Activated gamma-delta T cell (primary cell): ENCODE data around the gene YEATS2.
"Not testable (repeated sequence)": the region's sequence is repeated elsewhere in the genome, so short reads cannot be mapped to it uniquely, and the experiment has no call there.

Source experiments
- DNase-seq: peaks from one replicate; lab custom pipeline; 2025; lab: John Stamatoyannopoulos, UW
- total RNA-seq, 2 donors: gene quantifications; one replicate each; lab custom pipeline; 2026; lab: John Stamatoyannopoulos, UW

Gene YEATS2
- 83.3 to 88.3 reads per million in 2 donors for total RNA-seq

- peak; percentile 48 for DNase-seq
Observed at GRCh38 chr3:183697610-183698317, at the start of gene YEATS2. TSS of gene YEATS2 (plus strand) at chr3:183697797. CDS start at chr3:183715163, 17,366 bp downstream.

GRCh38 chr3:183650554-183650953 is 47.0 kb upstream of the YEATS2 start:
- no peak for DNase-seq

- no peak for DNase-seq
Observed at GRCh38 chr3:183653209-183654064, 44.2 kb upstream of the YEATS2 start.

- DNase-seq, result no peak
Observed at GRCh38 chr3:183654727-183655126, 42.9 kb upstream of the YEATS2 start.

- DNase-seq, result no peak
Observed at GRCh38 chr3:183662099-183662498, 35.5 kb upstream of the YEATS2 start.

GRCh38 chr3:183664913-183665381 is 32.6 kb upstream of the YEATS2 start:
- no peak for DNase-seq

GRCh38 chr3:183680061-183680460 is 17.5 kb upstream of the YEATS2 start:
- DNase-seq, result no peak

GRCh38 chr3:183687705-183688104 is 9.9 kb upstream of the YEATS2 start:
- DNase-seq, result no peak

- no peak for DNase-seq
Observed at GRCh38 chr3:183688874-183689273, 8.7 kb upstream of the YEATS2 start.

- DNase-seq, result not testable (repeated sequence)
Observed at GRCh38 chr3:183689621-183690020, 8.0 kb upstream of the YEATS2 start.

GRCh38 chr3:183690402-183690995 is 7.1 kb upstream of the YEATS2 start:
- DNase-seq, result no peak

- DNase-seq, result no peak
Observed at GRCh38 chr3:183692436-183692835, 5.2 kb upstream of the YEATS2 start.

GRCh38 chr3:183695569-183696364 is 1.8 kb upstream of the YEATS2 start:
- DNase-seq, result no peak

- DNase-seq, result no peak
Observed at GRCh38 chr3:183697123-183697609, 431 bp upstream of the YEATS2 start.

GRCh38 chr3:183698318-183698751 is 738 bp downstream of the YEATS2 start:
- peak; percentile 11 for DNase-seq

- no peak for DNase-seq
Observed at GRCh38 chr3:183698756-183699155, 1.2 kb downstream of the YEATS2 start.

- DNase-seq, result no peak
Observed at GRCh38 chr3:183699238-183699947, 1.8 kb downstream of the YEATS2 start.

- no peak for DNase-seq
Observed at GRCh38 chr3:183701744-183702143, 4.1 kb downstream of the YEATS2 start.

GRCh38 chr3:183703892-183704291 is 6.3 kb downstream of the YEATS2 start:
- DNase-seq, result not testable (repeated sequence)

GRCh38 chr3:183710231-183710630 is 12.6 kb downstream of the YEATS2 start:
- DNase-seq, result no peak

GRCh38 chr3:183711516-183711915 is 13.9 kb downstream of the YEATS2 start:
- DNase-seq, result no peak
